HEK293 (cell line): Measurements from ENCODE around the gene CLMN.

Source experiments
- KLF9 ChIP-seq: fragments of 450-650 bp; formaldehyde crosslinking; IDR thresholded peaks from 2 replicates; pipeline ENCODE4 v1.5.1; 2016; ENCODE audit warnings: missing biosample characterization, missing genetic modification characterization, low read depth
- REPIN1 ChIP-seq: fragments of 450-650 bp; formaldehyde crosslinking; IDR thresholded peaks from 2 replicates; pipeline ENCODE4 v1.5.1; 2017; ENCODE audit warnings: missing biosample characterization, missing genetic modification characterization, low read depth
- ZBTB8A ChIP-seq: fragments of 450-650 bp; formaldehyde crosslinking; IDR thresholded peaks from 2 replicates; pipeline ENCODE4 v1.5.1; 2016; ENCODE audit warnings: missing biosample characterization, missing genetic modification characterization
- ZNF560 ChIP-seq: fragments of 450-650 bp; formaldehyde crosslinking; IDR thresholded peaks from 2 replicates; pipeline ENCODE4 v1.5.1; 2017; ENCODE audit warnings: missing biosample characterization, missing genetic modification characterization, borderline replicate concordance
- TF ChIP-seq, protein P1 (sequence below): fragments of 450-650 bp; formaldehyde crosslinking; IDR thresholded peaks from 2 replicates; pipeline ENCODE4 v1.5.1; 2016; ENCODE audit warnings: missing biosample characterization, missing genetic modification characterization

DNA sequence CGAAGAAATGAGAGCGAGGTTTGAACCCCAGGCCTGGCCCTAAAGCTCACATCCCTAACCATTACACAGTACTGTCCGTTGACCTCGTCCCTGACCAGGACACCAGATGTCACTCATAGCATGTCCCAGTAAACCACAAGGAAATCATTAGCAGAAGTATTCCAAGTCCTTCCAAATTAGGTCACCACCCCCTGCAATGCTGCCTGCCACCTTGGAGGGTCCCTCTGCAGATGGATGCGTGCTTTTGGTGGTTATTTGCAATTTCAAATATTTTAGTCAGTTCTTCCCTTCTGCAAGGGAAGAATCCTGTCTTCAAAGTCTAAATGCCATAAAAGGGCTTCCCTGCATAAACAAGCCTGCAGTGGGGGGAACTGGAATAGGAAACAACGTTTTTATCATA lies 71.3 kb downstream of the CLMN start:
- no peak for TF ChIP-seq KLF9 (tag by site-specific recombination)
- TF ChIP-seq, protein P1, sequence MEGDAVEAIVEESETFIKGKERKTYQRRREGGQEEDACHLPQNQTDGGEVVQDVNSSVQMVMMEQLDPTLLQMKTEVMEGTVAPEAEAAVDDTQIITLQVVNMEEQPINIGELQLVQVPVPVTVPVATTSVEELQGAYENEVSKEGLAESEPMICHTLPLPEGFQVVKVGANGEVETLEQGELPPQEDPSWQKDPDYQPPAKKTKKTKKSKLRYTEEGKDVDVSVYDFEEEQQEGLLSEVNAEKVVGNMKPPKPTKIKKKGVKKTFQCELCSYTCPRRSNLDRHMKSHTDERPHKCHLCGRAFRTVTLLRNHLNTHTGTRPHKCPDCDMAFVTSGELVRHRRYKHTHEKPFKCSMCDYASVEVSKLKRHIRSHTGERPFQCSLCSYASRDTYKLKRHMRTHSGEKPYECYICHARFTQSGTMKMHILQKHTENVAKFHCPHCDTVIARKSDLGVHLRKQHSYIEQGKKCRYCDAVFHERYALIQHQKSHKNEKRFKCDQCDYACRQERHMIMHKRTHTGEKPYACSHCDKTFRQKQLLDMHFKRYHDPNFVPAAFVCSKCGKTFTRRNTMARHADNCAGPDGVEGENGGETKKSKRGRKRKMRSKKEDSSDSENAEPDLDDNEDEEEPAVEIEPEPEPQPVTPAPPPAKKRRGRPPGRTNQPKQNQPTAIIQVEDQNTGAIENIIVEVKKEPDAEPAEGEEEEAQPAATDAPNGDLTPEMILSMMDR (tag by site-specific recombination), result no peak
- TF ChIP-seq ZBTB8A (tag by site-specific recombination), result no peak
- TF ChIP-seq ZNF560 (tag by site-specific recombination), result no peak
- no peak for TF ChIP-seq REPIN1
